ENCODE data around the gene RTN4. TPM values are rescaled to one million over a fixed set of nuclear protein-coding genes. Genes with fewer than 3 reads are reported as not detected.

RTN4 gene
- polyA plus RNA-seq, 1 donor (not counting 4 experiments of a cell fraction or from before 2014, with no cell fraction given): 406 TPM

DNA sequence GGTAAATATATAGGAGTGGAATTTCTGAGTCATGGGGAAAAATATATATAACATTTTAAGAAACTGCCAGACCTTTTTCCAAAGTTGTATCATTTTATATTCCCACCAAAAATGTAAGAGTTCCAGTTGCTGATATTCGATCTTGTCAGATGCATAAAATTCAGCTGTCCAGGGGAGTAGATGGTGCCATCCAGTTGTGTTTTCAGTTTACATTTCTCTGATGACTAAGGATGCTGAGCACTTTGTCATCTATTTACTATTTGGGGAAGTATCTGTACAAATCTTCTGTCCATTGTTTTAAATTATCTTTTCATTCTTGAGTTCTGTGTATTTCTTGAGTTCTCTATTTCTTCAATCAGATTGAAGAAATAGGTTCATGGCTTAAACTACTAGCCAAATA is 126.1 kb downstream of the RTN4 start:
- H3K4me2 ChIP-seq (ENCODE audit: control insufficient read depth, extremely low read depth, insufficient read depth, low read depth, low read length): no peak overlapping the region
- no peak overlapping the region for H3K27ac ChIP-seq (ENCODE audit: control insufficient read depth, insufficient read depth, low read length)
- H2AFZ ChIP-seq (ENCODE audit: control insufficient read depth, low read length): no peak overlapping the region
- H3K9ac ChIP-seq (ENCODE audit: control insufficient read depth, extremely low read depth, insufficient read depth, low read length): no peak overlapping the region
- no peak for DNase-seq (ENCODE audit: low read depth, low spot score)
- H4K20me1 ChIP-seq (ENCODE audit: control insufficient read depth, extremely low read depth, insufficient read depth, low read length): no peaks in the 10 kb centered on the region
- H3K4me3 ChIP-seq (ENCODE audit: control insufficient read depth in 2 of 3, extremely low read depth in 1 of 3, insufficient read depth in 2 of 3, low read depth in 1 of 3, low read length in 3 of 3): no peak overlapping the region
- no peaks in the 10 kb centered on the region for H3K79me2 ChIP-seq (ENCODE audit: control insufficient read depth, insufficient read depth, low read length)
- H3K27me3 ChIP-seq (ENCODE audit: control insufficient read depth, extremely low read depth, insufficient read depth, low read length): no peaks in the 10 kb centered on the region
- peaks cover 11% of the 10 kb centered on the region for H3K4me1 ChIP-seq (ENCODE audit: control insufficient read depth, extremely low read depth, insufficient read depth, low read length)
- H3K9me3 ChIP-seq (ENCODE audit: control insufficient read depth, low read depth, low read length): no peaks in the 10 kb centered on the region
- dilution Hi-C loops (cut with MboI; ENCODE audit: extremely low pct_ligation_motif_present, low sequenced_read_pairs): no loop called here
- FAIRE-seq: no peak
- TF ChIP-seq, protein P1, sequence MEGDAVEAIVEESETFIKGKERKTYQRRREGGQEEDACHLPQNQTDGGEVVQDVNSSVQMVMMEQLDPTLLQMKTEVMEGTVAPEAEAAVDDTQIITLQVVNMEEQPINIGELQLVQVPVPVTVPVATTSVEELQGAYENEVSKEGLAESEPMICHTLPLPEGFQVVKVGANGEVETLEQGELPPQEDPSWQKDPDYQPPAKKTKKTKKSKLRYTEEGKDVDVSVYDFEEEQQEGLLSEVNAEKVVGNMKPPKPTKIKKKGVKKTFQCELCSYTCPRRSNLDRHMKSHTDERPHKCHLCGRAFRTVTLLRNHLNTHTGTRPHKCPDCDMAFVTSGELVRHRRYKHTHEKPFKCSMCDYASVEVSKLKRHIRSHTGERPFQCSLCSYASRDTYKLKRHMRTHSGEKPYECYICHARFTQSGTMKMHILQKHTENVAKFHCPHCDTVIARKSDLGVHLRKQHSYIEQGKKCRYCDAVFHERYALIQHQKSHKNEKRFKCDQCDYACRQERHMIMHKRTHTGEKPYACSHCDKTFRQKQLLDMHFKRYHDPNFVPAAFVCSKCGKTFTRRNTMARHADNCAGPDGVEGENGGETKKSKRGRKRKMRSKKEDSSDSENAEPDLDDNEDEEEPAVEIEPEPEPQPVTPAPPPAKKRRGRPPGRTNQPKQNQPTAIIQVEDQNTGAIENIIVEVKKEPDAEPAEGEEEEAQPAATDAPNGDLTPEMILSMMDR (optimal IDR thresholded peaks at IDR 0.05 in 1 of 3, IDR thresholded peaks at IDR 0.05 in 1 of 3, conservative IDR thresholded peaks at IDR 0.05 in 1 of 3; ENCODE audit: extremely low read depth in 1 of 3, insufficient read depth in 2 of 3, low read length in 3 of 3): no peak
- no peak for TF ChIP-seq EZH2 (IDR thresholded peaks at IDR 0.05; ENCODE audit: low read length)
- H3K9me1 ChIP-seq (ENCODE audit: control insufficient read depth, extremely low read depth, insufficient read depth, low read length): no peaks in the 10 kb centered on the region
- H3K36me3 ChIP-seq (ENCODE audit: control insufficient read depth in 2 of 2, extremely low read depth in 1 of 2, insufficient read depth in 2 of 2, low read length in 2 of 2): no peaks in the 10 kb centered on the region

Small RNA genes lying within 50 kb of the gene (small RNA-seq; reads per million reads assigned to genes)
- gene RNU6-433P (ENCODE audit: insufficient read length in 3 of 3, low read depth in 3 of 3, low replicate concordance in 1 of 3): 0 reads per million in 3 experiments

Other genes starting within 250 kb of the RTN4 start
- gene CLHC1, start 181.8 kb upstream of the RTN4 start, polyA plus RNA-seq: 3.1 to 15.2 TPM (median 10.6 TPM) in 3 replicates
- 1,786 to 2,341 TPM (median 2,021 TPM) in 3 replicates for gene RPS27A, start 182.2 kb upstream of the RTN4 start, polyA plus RNA-seq
- gene MTIF2, start 218.8 kb upstream of the RTN4 start, polyA plus RNA-seq: 22.1 to 38.9 TPM (median 27.4 TPM) in 3 replicates